CD4-positive, alpha-beta memory T cell (primary cell): Measurements from ENCODE around the gene STX16. TPM values are rescaled to one million over a fixed set of nuclear protein-coding genes. Genes with fewer than 3 reads are reported as not detected.
"Not testable (repeated sequence)": the region's sequence is repeated elsewhere in the genome, so short reads cannot be mapped to it uniquely, and the experiment has no call there.

Source experiments
- CTCF ChIA-PET: fragments of 350-600 bp; sonication (Branson Sonifier 250); formaldehyde crosslinking; loops from one replicate; lab custom pipeline; 2021; ENCODE audit warnings: inconsistent platforms; ENCODE audit not compliant: partially characterized antibody; lab: Charles Lee
- POLR2A ChIA-PET: fragments of 350-600 bp; sonication (Branson Sonifier 250); formaldehyde crosslinking; loops from one replicate; lab custom pipeline; 2021; ENCODE audit not compliant: partially characterized antibody; lab: Charles Lee
- DNase-seq, 5 donors: peaks; one replicate each; pipeline versions ENCODE4 v3.0.0 to v3.0.0-alpha.2; 2020 to 2022; ENCODE audit warnings: mixed read lengths in 1 of 5
- H3K27ac ChIP-seq: one replicate; pipeline ENCODE4 v1.7.0; 2013; ENCODE audit warnings: low read depth, low read length
- H3K27me3 ChIP-seq: 2 replicates; pipeline ENCODE4 v1.7.0; 2013; ENCODE audit warnings: mild to moderate bottlenecking, low read length, moderate library complexity; ENCODE audit not compliant: insufficient read depth
- H3K36me3 ChIP-seq: 2 replicates; pipeline ENCODE4 v1.7.0; 2013; ENCODE audit warnings: mild to moderate bottlenecking, low read length, moderate library complexity; ENCODE audit not compliant: insufficient read depth
- H3K4me1 ChIP-seq: 2 replicates; pipeline ENCODE4 v1.7.0; 2013; ENCODE audit warnings: mild to moderate bottlenecking, low read length, moderate library complexity; ENCODE audit not compliant: insufficient read depth
- H3K4me3 ChIP-seq, 2 donors: one replicate each; pipeline ENCODE4 v1.7.0; 2013; ENCODE audit warnings: low read length in 2 of 2, mild to moderate bottlenecking in 1 of 2
- H3K9me3 ChIP-seq, 2 donors: one replicate each; pipeline ENCODE4 v1.7.0; 2013; ENCODE audit warnings: low read length in 2 of 2, control low read depth in 1 of 2; ENCODE audit not compliant: control insufficient read depth in 1 of 2
- H3K27ac Mint-ChIP-seq, 7 donors: one replicate each; pipeline ENCODE4 v1.8.0; 2020 to 2021; ENCODE audit warnings: mixed read lengths in 7 of 7, mild to moderate bottlenecking in 6 of 7, inconsistent platforms in 3 of 7, moderate library complexity in 3 of 7
- H3K27me3 Mint-ChIP-seq, 2 donors: one replicate each; pipeline ENCODE4 v1.8.0; 2020 to 2021; ENCODE audit warnings: mixed read lengths in 2 of 2
- H3K36me3 Mint-ChIP-seq, 2 donors: one replicate each; pipeline ENCODE4 v1.8.0; 2020 to 2021; ENCODE audit warnings: mixed read lengths in 2 of 2, inconsistent platforms in 1 of 2, mild to moderate bottlenecking in 1 of 2
- H3K4me1 Mint-ChIP-seq, 4 donors: one replicate each; pipeline ENCODE4 v1.8.0; 2020 to 2021; ENCODE audit warnings: mixed read lengths in 4 of 4, mild to moderate bottlenecking in 1 of 4
- H3K4me3 Mint-ChIP-seq, 8 donors: one replicate each; pipeline ENCODE4 v1.8.0; 2020 to 2021; ENCODE audit warnings: mixed read lengths in 8 of 8, mild to moderate bottlenecking in 7 of 8, moderate library complexity in 6 of 8, inconsistent platforms in 3 of 8
- H3K9me3 Mint-ChIP-seq, 8 donors: one replicate each; pipeline ENCODE4 v1.8.0; 2020 to 2021; ENCODE audit warnings: mixed read lengths in 8 of 8, mild to moderate bottlenecking in 5 of 8, inconsistent platforms in 3 of 8, moderate library complexity in 1 of 8
- intact Hi-C: fragments of 100-400 bp; cut with micrococcal nuclease; formaldehyde crosslinking; loops from one replicate; pipeline ENCODE4 v1.15.1; 2023
- polyA plus RNA-seq, 2 donors: library from polyadenylated mRNA; unstranded; fragments of 300-500 nt; fragmentation: Illumina TruSeq; gene quantifications; one replicate each; pipeline ENCODE4 v1.2.3, GENCODE V29; 2021
- total RNA-seq, 2 experiments: library from RNA; stranded (reverse); gene quantifications; one replicate each; pipeline ENCODE4 v1.2.3, GENCODE V29; 2021

Gene STX16
- total and polyA plus RNA-seq, 4 experiments from 2014 or later = 16.5 to 167 (median 91.3) TPM

- H3K4me3 ChIP-seq = no peak overlapping the region
- no peaks in the 10 kb centered on the region for H3K36me3 ChIP-seq
- H3K4me1 ChIP-seq = peaks cover 5% of the 10 kb centered on the region
- H3K9me3 Mint-ChIP-seq = no peaks in the 10 kb centered on the region
- ChIA-PET CTCF (no interaction called here), POLR2A (no interaction called here)
- H3K27me3 Mint-ChIP-seq = peaks cover 3 to 6% of the 10 kb centered on the region in 2 donors
- intact Hi-C loops = no loop called here
- DNase-seq = no peak
- no peak overlapping the region for H3K4me3 Mint-ChIP-seq
- H3K27me3 ChIP-seq = peaks cover 3% of the 10 kb centered on the region
- peaks cover 0 to 7% (median 5%) of the 10 kb centered on the region in 4 donors for H3K4me1 Mint-ChIP-seq
- H3K27ac Mint-ChIP-seq = peak overlapping the region in 1 of 7 donors; percentile 30
- peaks cover 0 to 2% of the 10 kb centered on the region in 2 donors for H3K36me3 Mint-ChIP-seq
- no peaks in the 10 kb centered on the region for H3K9me3 ChIP-seq
- H3K27ac ChIP-seq = no peak overlapping the region
Observed at GRCh38 chr20:58645412-58645968, 5.6 kb upstream of the STX16 start.

- H3K27me3 Mint-ChIP-seq = peaks cover 4 to 6% of the 10 kb centered on the region in 2 donors
- H3K36me3 ChIP-seq = no peaks in the 10 kb centered on the region
- no peaks in the 10 kb centered on the region for H3K27me3 ChIP-seq
- H3K9me3 Mint-ChIP-seq = no peaks in the 10 kb centered on the region
- H3K9me3 ChIP-seq = no peaks in the 10 kb centered on the region
- intact Hi-C loops = no loop called here
- ChIA-PET CTCF (no interaction called here), POLR2A (no interaction called here)
- H3K27ac ChIP-seq = no peak overlapping the region
- H3K4me3 Mint-ChIP-seq = no peak overlapping the region
- H3K4me1 ChIP-seq = peaks cover 5% of the 10 kb centered on the region
- DNase-seq = no peak
- peaks cover 0 to 14% (median 5%) of the 10 kb centered on the region in 4 donors for H3K4me1 Mint-ChIP-seq
- H3K4me3 ChIP-seq = no peak overlapping the region
- H3K36me3 Mint-ChIP-seq = peaks cover 0 to 8% of the 10 kb centered on the region in 2 donors
- H3K27ac Mint-ChIP-seq = peak overlapping the region in 2 of 7 donors; percentile 50 to 58
Observed at GRCh38 chr20:58646257-58646656, 4.8 kb upstream of the STX16 start.

- Histone ChIP-seq H3K4me3 (no peak overlapping the region), H3K4me1 (peaks cover 5% of the 10 kb centered on the region), H3K9me3 (no peaks in the 10 kb centered on the region), H3K27ac (no peak overlapping the region), H3K27me3 (no peaks in the 10 kb centered on the region), H3K36me3 (no peaks in the 10 kb centered on the region)
- POLR2A ChIA-PET = no interaction called here
- H3K36me3 Mint-ChIP-seq = peaks cover 0 to 12% of the 10 kb centered on the region in 2 donors
- CTCF ChIA-PET = interaction anchor here (1.1 to 2.4 kb wide), 5 partner anchors 45 to 193 kb away, joined by 3 to 10 read pairs (median 3); no protein-coding TSS in a partner anchor
- H3K27me3 Mint-ChIP-seq = peaks cover 4 to 6% of the 10 kb centered on the region in 2 donors
- intact Hi-C loops = no loop called here
- H3K4me1 Mint-ChIP-seq = peaks cover 0 to 19% (median 5%) of the 10 kb centered on the region in 4 donors
- H3K4me3 Mint-ChIP-seq = no peak overlapping the region
- peak overlapping the region in 1 of 7 donors; percentile 50 for H3K27ac Mint-ChIP-seq
- no peaks in the 10 kb centered on the region for H3K9me3 Mint-ChIP-seq
- no peak for DNase-seq
Observed at GRCh38 chr20:58646703-58647102, 4.4 kb upstream of the STX16 start.

GRCh38 chr20:58647162-58647795, 3.8 kb upstream of the STX16 start:
- Mint-ChIP-seq H3K27ac (peak overlapping the region in 1 of 7 donors; percentile 57), H3K27me3 (peaks cover 1 to 4% of the 10 kb centered on the region in 2 donors), H3K4me1 (peaks cover 0 to 23% (median 5%) of the 10 kb centered on the region in 4 donors), H3K4me3 (peak overlapping the region in 1 of 8 donors; percentile 43), H3K9me3 (no peaks in the 10 kb centered on the region), H3K36me3 (peaks cover 0 to 18% of the 10 kb centered on the region in 2 donors)
- POLR2A ChIA-PET = no interaction called here
- Histone ChIP-seq H3K27ac (no peak overlapping the region), H3K36me3 (no peaks in the 10 kb centered on the region), H3K4me3 (no peak overlapping the region), H3K4me1 (peaks cover 5% of the 10 kb centered on the region), H3K9me3 (no peaks in the 10 kb centered on the region), H3K27me3 (no peaks in the 10 kb centered on the region)
- intact Hi-C loops = no loop called here
- CTCF ChIA-PET = interaction anchor here (0.7 to 2.4 kb wide), 8 partner anchors 25 to 258 kb away, joined by 3 to 10 read pairs (median 3); partner anchors contain the start of gene VAPB
- DNase-seq = no peak

- peak overlapping the region in 2 of 8 donors; percentile 21 to 43 for H3K4me3 Mint-ChIP-seq
- no peak for DNase-seq
- Histone ChIP-seq H3K27me3 (no peaks in the 10 kb centered on the region), H3K9me3 (no peaks in the 10 kb centered on the region), H3K4me1 (peaks cover 8% of the 10 kb centered on the region), H3K36me3 (no peaks in the 10 kb centered on the region), H3K4me3 (no peak overlapping the region), H3K27ac (no peak overlapping the region)
- peak overlapping the region in 1 of 7 donors; percentile 57 for H3K27ac Mint-ChIP-seq
- peaks cover 1 to 30% (median 7%) of the 10 kb centered on the region in 4 donors for H3K4me1 Mint-ChIP-seq
- POLR2A ChIA-PET = no interaction called here
- H3K36me3 Mint-ChIP-seq = peaks cover 0 to 24% of the 10 kb centered on the region in 2 donors
- intact Hi-C loops = no loop called here
- CTCF ChIA-PET = interaction anchor here (0.7 to 2.4 kb wide), 9 partner anchors 11 to 259 kb away, joined by 3 to 10 read pairs (median 3); partner anchors contain the start of gene VAPB
- H3K27me3 Mint-ChIP-seq = peaks cover 0 to 1% of the 10 kb centered on the region in 2 donors
- no peaks in the 10 kb centered on the region for H3K9me3 Mint-ChIP-seq
Observed at GRCh38 chr20:58647796-58648501, 3.1 kb upstream of the STX16 start.

GRCh38 chr20:58648502-58648825, 2.6 kb upstream of the STX16 start:
- H3K4me1 Mint-ChIP-seq = peaks cover 4 to 35% (median 11%) of the 10 kb centered on the region in 4 donors
- H3K36me3 ChIP-seq, H3K9me3 ChIP-seq, H3K27ac ChIP-seq, H3K9me3 Mint-ChIP-seq, H3K27me3 ChIP-seq, DNase-seq, intact Hi-C loops, H3K27me3 Mint-ChIP-seq, H3K4me3 ChIP-seq: not testable (repeated sequence)
- CTCF ChIA-PET = interaction anchor here (1.0 to 2.4 kb wide), 5 partner anchors 11 to 191 kb away, joined by 3 to 10 read pairs (median 5); no protein-coding TSS in a partner anchor
- peak overlapping the region in 3 of 7 donors; percentile 83 to 88 (median 84) for H3K27ac Mint-ChIP-seq
- H3K4me1 ChIP-seq = peaks cover 13% of the 10 kb centered on the region
- peaks cover 0 to 26% of the 10 kb centered on the region in 2 donors for H3K36me3 Mint-ChIP-seq
- peak overlapping the region in 3 of 8 donors; percentile 53 to 86 (median 82) for H3K4me3 Mint-ChIP-seq
- POLR2A ChIA-PET = interaction anchor here (0.8 to 4.4 kb wide), 3 partner anchors 17 to 339 kb away, joined by 3 to 71 read pairs (median 3); partner anchors contain the start of genes NPEPL1 and RAB22A
